ENCODE results near the gene OPN1SW.

DNA sequence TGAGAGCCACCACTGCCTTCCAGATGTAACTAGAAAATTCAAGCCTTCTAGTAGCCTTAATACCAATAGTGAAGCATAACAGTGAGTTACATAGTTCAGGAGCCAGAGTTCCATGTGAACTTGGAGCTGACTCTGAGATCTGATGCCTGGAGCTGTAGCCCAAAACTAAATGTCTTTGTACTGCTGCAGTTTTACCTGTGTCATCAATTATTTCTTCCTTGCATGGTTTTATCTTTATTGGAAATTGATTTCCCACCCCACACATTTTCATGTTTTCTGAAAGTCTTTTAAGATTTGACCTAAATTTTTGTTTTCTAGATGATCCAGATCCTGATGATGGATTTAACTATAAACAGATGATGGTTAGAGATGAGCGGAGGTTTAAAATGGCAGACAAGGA is 17.0 kb downstream of the OPN1SW start:
- no peak for TF ChIP-seq CTCF (IDR thresholded peaks at IDR 0.05; ENCODE audit: low read depth, low read length)
- no peak for TF ChIP-seq EZH2phosphoT487 (IDR thresholded peaks at IDR 0.05; ENCODE audit: low read depth)
